AG09309 (cell line): ENCODE results near the gene ETNK2.

Experiments
- DNase-seq: peaks from one replicate; pipeline ENCODE4 v3.0.0-alpha.2; 2010; ENCODE audit warnings: low read depth
- H3K4me3 ChIP-seq: 2 replicates; pipeline ENCODE4 v1.5.1; 2011; ENCODE audit warnings: mild to moderate bottlenecking, low read depth, low read length, moderate library complexity; ENCODE audit not compliant: control insufficient read depth
- CTCF ChIP-seq: IDR thresholded peaks from 2 replicates; pipeline ENCODE4 v1.5.1; 2011; ENCODE audit warnings: mild to moderate bottlenecking, low read depth, low read length, inconsistent platforms; ENCODE audit not compliant: insufficient read depth, control insufficient read depth; ENCODE audit errors: missing control alignments

ETNK2 gene

GRCh38 chr1:204177133-204177532 lies 25.3 kb upstream of the ETNK2 start:
- no peak for TF ChIP-seq CTCF
- no peak for DNase-seq
- H3K4me3 ChIP-seq = no peak overlapping the region

DNA sequence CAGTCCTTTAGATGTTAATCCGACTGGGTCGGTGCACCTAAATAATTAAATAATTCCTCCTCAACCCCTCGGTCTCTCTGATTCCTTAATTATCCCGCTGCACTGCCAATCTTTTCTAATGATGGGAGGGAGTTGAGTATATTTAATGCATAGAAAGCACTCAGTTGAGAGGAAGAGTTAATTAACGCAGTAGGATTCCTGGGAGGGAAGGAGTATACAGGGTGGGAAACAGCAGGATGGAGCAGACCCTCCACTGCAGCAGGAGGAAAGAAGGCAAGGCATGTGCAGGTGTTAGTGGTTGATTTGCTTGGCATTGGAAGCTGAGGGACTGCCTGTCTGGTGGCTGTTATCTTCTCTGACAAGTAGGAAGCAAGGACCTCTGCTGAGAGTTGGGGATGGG lies 24.2 kb upstream of the ETNK2 start:
- DNase-seq = no peak
- H3K4me3 ChIP-seq = no peak overlapping the region
- TF ChIP-seq CTCF = no peak

GRCh38 chr1:204174958-204175357 lies 23.1 kb upstream of the ETNK2 start:
- no peak overlapping the region for H3K4me3 ChIP-seq
- no peak for DNase-seq
- no peak for TF ChIP-seq CTCF

GRCh38 chr1:204172404-204173029 lies 20.7 kb upstream of the ETNK2 start:
- TF ChIP-seq CTCF = no peak
- no peak overlapping the region for H3K4me3 ChIP-seq

DNA sequence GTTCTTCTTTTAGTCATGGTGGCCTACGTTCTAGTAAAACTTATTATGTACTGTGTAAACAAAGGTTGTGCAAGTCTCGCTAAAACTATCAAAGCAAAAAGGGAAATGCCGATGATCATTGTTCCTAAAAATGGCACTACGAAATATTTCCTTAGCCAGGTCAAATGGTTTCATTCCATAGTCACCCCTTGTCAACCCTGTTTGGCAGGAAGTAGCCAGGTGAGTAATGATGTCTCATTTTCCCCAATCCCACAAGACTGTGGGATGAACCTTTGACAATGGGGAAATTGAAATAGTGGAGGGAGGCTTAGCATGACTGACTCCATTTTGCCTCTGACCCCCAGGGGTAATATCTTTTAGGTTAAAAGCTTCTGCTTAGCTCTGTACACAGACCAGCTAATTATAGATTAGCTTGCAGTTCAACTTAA lies 19.9 kb upstream of the ETNK2 start:
- no peak for TF ChIP-seq CTCF
- no peak overlapping the region for H3K4me3 ChIP-seq
- DNase-seq = peak; percentile 25

More at GRCh38 chr1:204172404-204173029, 20.7 kb upstream of the ETNK2 start:
- no peak for DNase-seq

GRCh38 chr1:204170494-204171155 lies 18.8 kb upstream of the ETNK2 start:
- DNase-seq = no peak
- H3K4me3 ChIP-seq = no peak overlapping the region
- no peak for TF ChIP-seq CTCF
